Midbrain (tissue), 1 donor: Measurements from ENCODE around the gene PHLDA1.

ENCODE experiments used
- DNase-seq: peaks from one replicate; lab custom pipeline; 2025; lab: John Stamatoyannopoulos, UW

Gene PHLDA1

GRCh38 chr12:76031414-76032042 is at the start of gene PHLDA1:
Gene PHLDA1, minus strand, starts transcription at chr12:76031776.
- DNase-seq: peak; percentile 94

DNA sequence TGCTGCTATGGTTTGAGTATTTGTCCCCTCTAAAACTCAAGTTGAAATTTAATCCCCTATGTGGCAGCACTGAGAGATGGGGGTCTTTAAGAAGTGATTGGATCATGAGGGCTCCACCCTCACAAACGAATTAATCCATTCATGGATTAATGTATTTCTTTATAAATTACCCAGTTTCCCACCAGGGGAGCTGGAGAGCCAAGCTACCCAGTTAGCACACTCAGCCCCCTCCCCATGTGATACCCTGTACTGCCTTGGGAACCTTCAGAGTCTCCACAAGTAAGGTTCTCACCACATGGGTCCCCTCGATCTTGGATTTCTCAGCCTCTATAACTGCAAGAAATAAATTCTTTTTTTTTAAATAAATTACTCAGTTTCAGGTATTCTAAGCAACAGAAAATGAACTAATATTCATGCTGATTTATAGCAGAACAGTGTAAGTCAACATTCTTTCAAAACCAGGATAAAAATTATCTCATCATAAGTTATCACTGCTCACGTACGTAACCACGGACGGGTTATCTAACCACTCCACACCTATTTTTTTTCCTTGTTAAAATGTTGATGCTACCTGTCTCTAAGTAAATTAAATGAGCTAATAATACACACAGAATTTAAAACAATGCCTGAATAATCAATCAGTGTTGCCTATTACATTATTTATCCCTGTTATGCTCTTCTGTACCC is 49.3 kb upstream of the PHLDA1 start:
- no peak for DNase-seq

DNA sequence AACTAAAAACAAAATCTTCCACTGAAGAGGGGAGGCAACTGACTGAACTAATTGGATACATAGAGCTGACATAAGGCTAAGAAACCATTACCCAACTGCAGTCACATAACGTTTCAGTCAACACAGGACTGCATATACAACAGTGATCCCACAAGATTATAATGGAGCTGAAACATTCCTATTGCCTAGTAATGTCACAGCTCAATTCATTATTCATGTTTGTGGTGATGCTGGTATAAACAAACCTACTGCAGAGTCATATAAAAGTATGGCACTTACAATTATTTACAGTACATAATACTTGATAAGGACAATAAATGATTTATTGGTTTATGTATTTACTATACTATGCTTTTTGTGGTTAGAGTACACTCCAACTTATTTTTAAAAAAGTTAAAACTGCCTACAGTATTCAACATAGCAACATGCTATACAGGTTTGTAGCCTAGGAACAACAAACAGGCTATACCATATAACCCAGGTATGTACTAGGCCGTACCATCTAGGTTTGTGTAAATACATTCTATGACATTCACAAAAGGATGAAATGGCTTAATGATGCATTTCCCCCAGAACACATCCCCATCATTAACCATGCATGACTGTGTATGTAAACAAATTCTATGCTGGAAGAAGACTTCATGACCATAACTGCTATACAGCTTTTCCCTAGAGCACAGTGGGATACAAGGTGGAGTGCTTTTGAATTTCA is 48.6 kb upstream of the PHLDA1 start:
- DNase-seq: no peak

DNA sequence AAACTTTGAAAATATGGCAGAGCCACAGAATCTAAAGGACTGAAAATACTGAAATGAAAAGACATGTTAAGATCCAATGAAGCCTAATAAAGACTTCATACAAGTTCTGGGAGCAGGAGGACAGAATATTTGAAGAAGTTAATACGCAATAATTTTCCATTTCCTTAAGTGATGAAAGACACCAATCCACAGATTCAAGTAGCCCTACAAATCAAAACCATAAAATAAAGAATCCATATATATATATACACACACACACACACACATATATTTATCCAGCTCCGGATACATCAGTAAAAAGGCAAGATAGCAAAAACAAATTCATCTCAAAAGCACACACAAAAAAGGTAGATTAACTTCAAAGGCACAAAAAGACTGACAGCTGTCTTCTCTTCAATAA is 47.2 kb upstream of the PHLDA1 start:
- DNase-seq: no peak

DNA sequence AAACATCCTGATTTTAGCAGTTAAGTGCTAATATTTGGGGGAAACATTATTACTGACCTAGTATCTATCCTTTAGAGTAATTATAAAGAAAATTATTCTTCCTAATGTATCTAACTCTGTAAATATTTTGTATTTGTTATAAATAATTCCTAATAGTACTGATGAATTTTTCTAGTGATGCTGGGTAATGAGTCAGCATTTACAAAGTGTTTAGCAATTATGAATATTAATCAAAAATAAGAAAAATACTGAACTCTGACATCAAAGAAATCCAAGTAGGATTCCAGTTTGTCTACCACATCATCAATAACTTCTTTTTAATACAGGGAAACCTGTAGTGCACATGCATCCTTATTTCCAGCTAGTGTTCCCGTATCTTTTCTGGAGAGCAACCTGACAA is 43.9 kb upstream of the PHLDA1 start:
- DNase-seq: no peak

DNA sequence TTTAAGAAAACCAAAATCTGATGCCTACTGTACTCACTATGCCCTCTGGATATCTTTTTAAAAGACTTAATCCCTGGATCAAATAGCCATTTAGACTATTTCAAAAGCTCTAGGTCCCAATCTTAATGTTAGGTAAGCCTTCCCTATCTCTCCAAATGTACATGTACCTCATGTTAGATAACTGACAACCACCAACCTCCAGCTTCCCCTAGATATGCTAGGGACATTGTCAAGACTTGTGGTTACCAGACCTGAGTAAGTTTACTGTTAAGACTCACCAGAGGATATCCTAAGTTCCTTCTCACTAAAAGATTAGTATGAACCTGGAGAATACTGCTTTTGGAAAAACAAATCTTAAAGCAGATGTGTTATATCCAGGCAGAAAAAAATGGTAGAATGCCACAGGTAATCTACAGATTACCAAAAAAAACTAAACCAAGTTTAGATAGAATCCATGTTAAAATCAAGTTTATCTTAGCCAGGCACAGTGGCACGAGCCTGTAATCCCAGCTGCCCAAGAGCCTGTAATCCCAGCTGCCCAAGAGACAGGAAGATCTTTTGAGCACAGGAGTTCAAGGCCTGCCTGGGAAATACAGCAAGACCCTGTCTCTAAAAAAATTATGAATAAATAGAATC is 43.2 kb upstream of the PHLDA1 start:
- DNase-seq: no peak

DNA sequence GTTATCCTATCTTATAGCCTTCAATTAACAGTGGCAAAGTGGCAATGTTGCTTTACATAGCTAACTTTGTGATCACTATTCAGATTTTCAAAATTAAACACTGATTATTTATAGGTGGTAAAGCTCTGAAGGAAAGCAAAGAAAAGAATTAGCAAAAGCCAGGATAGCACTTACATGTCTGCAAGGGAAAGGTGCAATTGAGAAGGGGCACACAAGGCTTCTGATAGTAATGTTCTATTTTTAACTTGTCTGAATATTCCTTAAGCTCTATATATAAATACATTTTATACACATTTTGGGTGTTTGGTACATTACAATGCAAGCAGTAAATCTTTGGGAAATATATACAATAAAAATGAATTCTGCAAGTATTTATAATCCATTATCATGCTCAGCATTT is 42.0 kb upstream of the PHLDA1 start:
- no peak for DNase-seq

DNA sequence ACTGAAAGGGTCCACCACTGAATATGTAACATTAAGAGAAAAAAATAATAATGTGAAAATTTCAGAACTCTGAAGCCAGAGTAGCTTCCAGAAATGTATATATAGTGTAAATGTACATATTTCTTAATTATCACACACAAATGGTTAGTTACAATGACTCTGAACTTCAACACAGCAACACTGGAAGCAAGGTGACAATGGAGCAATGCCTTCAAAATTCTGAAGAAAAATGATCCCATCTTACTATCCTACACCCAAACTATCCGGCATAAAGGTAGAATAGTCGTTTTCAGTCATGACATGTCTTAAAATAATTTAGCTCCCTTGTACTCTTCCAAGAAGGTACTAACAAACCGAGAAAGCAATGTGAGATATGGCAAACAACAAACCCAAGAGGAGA is 41.0 kb upstream of the PHLDA1 start:
- DNase-seq: no peak

GRCh38 chr12:76069339-76069738 is 37.8 kb upstream of the PHLDA1 start:
- DNase-seq: no peak

- no peak for DNase-seq
These were observed 34.3 kb upstream of the PHLDA1 start for GRCh38 chr12:76065917-76066316.

DNA sequence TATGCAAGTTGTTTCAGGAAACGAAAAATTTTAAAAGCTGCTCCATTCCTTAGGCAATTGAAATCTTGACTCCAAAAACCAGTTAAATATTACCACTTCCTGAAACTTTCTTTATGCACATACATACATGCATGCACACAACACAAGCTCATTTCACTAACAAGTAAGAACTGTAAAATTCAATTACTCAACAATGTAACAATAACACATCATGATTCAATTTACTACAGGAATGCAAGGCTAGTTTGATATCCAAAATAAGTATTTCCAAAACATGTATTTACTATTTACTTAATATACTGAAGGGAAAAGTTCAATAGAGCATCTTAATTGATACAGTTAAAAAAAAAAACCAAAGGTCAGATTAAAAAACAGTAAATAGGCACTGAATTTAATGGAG is 33.3 kb upstream of the PHLDA1 start:
- DNase-seq: no peak

- DNase-seq: no peak
These were observed 28.5 kb upstream of the PHLDA1 start for GRCh38 chr12:76060111-76060510.

DNA sequence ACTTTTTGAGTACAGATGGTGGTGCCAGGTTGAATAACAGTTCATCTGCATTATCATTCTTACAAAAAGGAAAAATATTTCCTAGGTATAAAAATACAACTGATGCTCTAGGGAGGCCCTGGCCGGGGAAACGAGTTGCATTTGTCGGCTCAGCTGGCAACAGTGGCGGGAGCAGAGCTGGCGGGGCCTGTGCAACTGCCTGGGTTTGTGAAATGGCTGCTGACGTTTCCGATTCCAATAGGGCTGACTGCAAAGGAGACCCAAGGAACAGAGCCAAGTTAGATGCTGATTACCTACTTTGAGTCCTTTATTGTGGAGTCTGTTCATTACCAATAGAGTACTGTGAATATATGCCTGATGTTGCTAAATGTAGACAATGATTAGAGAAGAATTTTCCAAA is 25.8 kb upstream of the PHLDA1 start:
- DNase-seq: no peak

GRCh38 chr12:76055393-76055792 is 23.8 kb upstream of the PHLDA1 start:
- no peak for DNase-seq

DNA sequence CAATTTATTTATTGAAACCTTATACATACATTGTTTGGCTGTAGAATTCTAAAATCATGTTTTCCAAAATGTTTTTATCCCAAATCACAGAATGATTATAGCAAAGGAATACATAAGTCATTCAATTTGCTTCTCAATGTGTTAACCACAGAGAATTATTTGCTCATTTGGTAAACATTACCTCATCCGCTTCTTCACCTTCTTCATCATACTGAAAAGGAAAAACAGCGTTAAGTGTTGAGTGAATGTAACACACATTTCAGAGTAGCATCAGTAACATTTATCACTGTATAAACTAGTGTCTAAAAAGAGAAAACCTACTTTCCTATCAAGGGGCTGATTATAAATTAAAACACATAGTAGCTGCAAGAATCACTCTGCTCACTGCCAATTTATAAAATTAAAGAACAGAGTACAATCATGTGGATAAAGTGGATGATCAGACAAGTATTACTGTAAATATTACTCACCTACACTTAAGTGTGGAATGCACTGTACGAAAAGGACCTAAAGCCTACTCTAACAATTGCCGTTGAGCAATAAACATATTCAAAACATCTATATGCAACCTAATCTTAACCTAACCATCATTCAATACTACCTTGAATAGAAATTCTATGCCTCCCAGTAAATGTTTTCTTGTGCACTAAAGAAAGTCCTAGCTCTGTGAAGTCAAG is 18.1 kb upstream of the PHLDA1 start:
- DNase-seq: no peak

GRCh38 chr12:76047742-76048141 is 16.2 kb upstream of the PHLDA1 start:
- no peak for DNase-seq

DNA sequence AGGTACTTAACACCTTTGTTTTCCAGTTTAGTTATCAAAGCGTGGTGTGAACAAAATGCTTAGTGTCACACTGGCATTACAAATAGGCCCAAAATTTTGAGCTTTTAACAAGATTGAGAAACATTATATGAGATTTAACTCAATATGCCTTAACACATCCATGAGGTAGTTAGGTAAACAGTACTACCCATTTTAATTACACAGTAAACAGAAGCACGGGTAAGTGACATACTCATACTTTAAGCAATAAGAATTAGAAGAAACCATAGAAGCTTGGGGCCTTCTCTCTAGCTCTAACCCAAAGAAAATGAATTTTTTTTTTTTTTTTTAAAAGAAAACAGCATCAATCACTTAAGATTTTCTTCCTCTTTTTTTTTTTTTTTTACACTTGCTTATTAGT is 15.5 kb upstream of the PHLDA1 start:
- DNase-seq: no peak

DNA sequence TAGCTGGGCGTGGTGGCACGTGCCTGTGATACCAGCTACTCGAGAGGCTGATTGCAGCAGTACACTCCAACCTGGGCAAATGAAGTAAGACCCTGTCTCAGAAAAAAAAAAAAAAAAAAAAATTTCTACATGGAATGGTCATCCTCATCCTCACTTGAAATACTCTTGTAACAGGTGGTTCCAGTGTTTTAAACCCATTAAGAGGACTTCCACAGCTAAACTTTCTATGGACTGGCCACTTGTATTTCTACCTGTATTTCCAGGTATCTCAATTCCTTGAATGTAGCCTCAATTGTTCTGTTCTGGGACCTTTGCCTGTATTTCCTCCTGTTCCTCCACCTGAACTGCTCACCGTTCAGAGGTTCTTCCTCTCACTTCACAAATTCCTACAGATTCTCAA is 11.8 kb upstream of the PHLDA1 start:
- DNase-seq: no peak

DNA sequence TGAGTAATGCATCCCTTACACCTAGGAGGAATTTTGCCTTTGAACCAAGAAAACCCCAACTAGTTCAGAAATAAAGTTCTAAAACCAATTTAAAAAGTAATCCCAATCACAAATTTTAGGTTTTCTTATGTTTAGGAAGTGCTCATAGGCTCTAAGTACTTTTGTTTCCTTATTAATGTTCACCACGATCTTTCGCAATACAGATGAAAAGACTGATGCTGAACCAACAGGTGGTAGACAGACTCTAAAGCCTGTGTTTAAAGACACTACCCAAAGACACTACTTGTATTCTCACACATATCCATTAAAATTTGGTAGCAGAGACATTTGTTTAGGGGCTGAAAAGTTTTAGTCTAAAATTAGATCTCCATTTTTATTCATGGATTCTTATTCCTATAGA is 10.6 kb upstream of the PHLDA1 start:
- DNase-seq: no peak

GRCh38 chr12:76041406-76041805 is 9.8 kb upstream of the PHLDA1 start:
- no peak for DNase-seq

DNA sequence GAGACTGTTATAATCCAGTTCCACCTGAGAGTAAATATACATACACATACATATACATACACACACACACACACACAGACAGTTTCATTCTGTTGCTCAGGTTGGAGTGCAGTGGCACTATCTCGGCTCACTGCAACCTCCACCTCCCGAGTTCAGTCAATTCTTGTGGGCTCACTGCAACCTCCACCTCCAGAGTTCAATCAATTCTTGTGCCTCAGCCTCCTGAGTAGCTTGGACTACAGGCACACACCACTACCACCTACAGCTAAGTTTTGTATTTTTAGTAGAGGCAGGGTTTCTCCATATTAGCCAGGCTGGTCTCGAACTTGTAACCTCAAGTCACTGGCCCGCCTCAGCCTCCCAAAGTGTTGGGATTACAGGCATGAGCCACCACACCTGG is 8.9 kb upstream of the PHLDA1 start:
- DNase-seq: no peak

- no peak for DNase-seq
These were observed 6.6 kb upstream of the PHLDA1 start for GRCh38 chr12:76038176-76038575.
